Parathyroid adenoma (tissue), 2 donors: ENCODE measurements around the gene CPNE4.

Experiments
- H2AFZ ChIP-seq: fragments of 300-600 bp; sonication (generic); one replicate; pipeline ENCODE4 v1.7.0; 2017; ENCODE audit warnings: antibody characterized with exemption, mild to moderate bottlenecking
- H3K27ac ChIP-seq: fragments of 300-600 bp; sonication (generic); one replicate; pipeline ENCODE4 v1.7.0; 2017
- H3K27me3 ChIP-seq: fragments of 300-600 bp; sonication (generic); one replicate; pipeline ENCODE4 v1.7.0; 2017; ENCODE audit warnings: low read length; ENCODE audit not compliant: control insufficient read depth, insufficient read depth
- H3K36me3 ChIP-seq: fragments of 300-600 bp; sonication (generic); one replicate; pipeline ENCODE4 v1.7.0; 2017; ENCODE audit warnings: low read length; ENCODE audit not compliant: control insufficient read depth, insufficient read depth
- H3K4me1 ChIP-seq: fragments of 300-600 bp; sonication (generic); one replicate; pipeline ENCODE4 v1.7.0; 2017; ENCODE audit warnings: control low read depth
- H3K4me2 ChIP-seq: fragments of 300-600 bp; sonication (generic); one replicate; pipeline ENCODE4 v1.7.0; 2017; ENCODE audit warnings: low read length
- H3K4me3 ChIP-seq: fragments of 300-600 bp; sonication (generic); one replicate; pipeline ENCODE4 v1.7.0; 2017; ENCODE audit warnings: low read depth, low read length
- H3K79me2 ChIP-seq: fragments of 300-600 bp; sonication (generic); one replicate; pipeline ENCODE4 v1.7.0; 2017; ENCODE audit warnings: control low read depth
- H3K9ac ChIP-seq: fragments of 300-600 bp; sonication (generic); one replicate; pipeline ENCODE4 v1.7.0; 2017; ENCODE audit warnings: mild to moderate bottlenecking
- H3K9me3 ChIP-seq: fragments of 300-600 bp; sonication (generic); one replicate; pipeline ENCODE4 v1.7.0; 2017; ENCODE audit warnings: low read length; ENCODE audit not compliant: control insufficient read depth
- CTCF ChIP-seq: fragments of 300-600 bp; sonication (generic); IDR thresholded peaks from one replicate; pipeline ENCODE4 v1.7.0; 2017; ENCODE audit warnings: antibody characterized with exemption, mild to moderate bottlenecking
- donor health status: primary hyperparathyroidism.

Gene CPNE4

GRCh38 chr3:131849616-131850015 is 185.2 kb downstream of the CPNE4 start:
- no peak overlapping the region for H3K9ac ChIP-seq
- no peaks in the 10 kb centered on the region for H3K9me3 ChIP-seq
- no peaks in the 10 kb centered on the region for H3K4me1 ChIP-seq
- no peak overlapping the region for H2AFZ ChIP-seq
- H3K27me3 ChIP-seq = no peaks in the 10 kb centered on the region
- no peak for TF ChIP-seq CTCF
- no peak overlapping the region for H3K4me3 ChIP-seq
- H3K27ac ChIP-seq = no peak overlapping the region
- no peak overlapping the region for H3K4me2 ChIP-seq
- H3K36me3 ChIP-seq = no peaks in the 10 kb centered on the region
- H3K79me2 ChIP-seq = no peaks in the 10 kb centered on the region

DNA sequence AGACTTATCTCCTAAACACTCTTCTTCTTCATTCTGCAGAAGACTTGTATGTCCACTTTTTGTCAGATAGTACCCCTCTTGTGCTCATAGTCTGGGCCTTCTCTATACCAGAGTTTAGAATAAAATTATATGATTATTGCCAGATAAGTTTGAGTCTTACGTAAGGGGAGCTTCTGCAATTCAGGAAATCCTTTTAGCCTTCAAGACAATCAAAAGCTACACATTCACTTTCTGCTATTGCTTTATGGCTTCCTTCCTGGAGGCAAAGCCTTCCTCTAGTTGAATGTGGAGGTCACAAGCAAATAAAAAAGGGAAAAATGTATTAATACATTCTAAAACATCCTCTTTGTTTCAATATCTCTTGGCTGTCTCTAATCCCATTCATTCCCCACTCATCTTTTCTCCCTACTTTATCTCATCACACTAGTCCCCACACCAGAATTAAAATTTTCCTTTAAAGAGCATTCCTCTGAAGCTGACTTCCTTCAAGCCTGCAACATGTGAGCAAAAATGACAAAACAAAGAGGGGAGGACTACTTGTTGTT is 186.8 kb downstream of the CPNE4 start:
- no peak overlapping the region for H2AFZ ChIP-seq
- no peaks in the 10 kb centered on the region for H3K9me3 ChIP-seq
- no peak overlapping the region for H3K27ac ChIP-seq
- TF ChIP-seq CTCF = no peak
- H3K9ac ChIP-seq = no peak overlapping the region
- no peaks in the 10 kb centered on the region for H3K4me1 ChIP-seq
- no peak overlapping the region for H3K4me3 ChIP-seq
- no peaks in the 10 kb centered on the region for H3K79me2 ChIP-seq
- no peaks in the 10 kb centered on the region for H3K27me3 ChIP-seq
- no peak overlapping the region for H3K4me2 ChIP-seq
- H3K36me3 ChIP-seq = no peaks in the 10 kb centered on the region

DNA sequence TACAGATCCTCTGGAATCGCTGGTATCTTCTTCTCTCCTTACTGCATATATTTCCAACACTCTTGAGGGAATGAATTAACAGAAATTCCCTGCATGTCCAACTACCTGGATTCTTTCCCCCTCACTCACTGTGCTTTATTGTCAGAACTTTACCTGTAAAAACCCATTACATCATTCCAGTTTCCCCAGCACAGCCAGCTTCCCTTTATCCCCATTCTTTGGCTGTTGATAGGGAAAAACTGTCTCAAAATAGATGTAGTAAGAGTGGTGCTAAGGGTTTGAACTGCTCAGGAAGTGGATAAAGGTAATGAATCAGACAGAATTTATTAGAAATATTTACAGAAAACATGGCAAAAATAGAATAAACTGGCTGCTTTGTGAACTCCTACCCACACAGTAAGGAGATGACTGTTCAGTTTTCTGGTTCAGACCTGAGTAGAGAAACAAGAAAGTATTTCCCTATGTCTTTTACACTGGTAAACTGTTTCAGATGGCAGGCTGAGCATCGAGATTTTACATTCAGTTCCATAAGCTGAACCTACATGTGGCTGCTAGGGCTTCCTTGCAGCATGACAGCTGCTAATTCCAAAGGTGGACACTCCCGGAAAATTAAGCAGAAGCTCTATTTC is 188.4 kb downstream of the CPNE4 start:
- no peak overlapping the region for H3K4me3 ChIP-seq
- no peak overlapping the region for H3K4me2 ChIP-seq
- no peak overlapping the region for H3K27ac ChIP-seq
- H3K4me1 ChIP-seq = no peaks in the 10 kb centered on the region
- H3K9ac ChIP-seq = no peak overlapping the region
- no peaks in the 10 kb centered on the region for H3K9me3 ChIP-seq
- no peaks in the 10 kb centered on the region for H3K79me2 ChIP-seq
- H2AFZ ChIP-seq = no peak overlapping the region
- H3K27me3 ChIP-seq = no peaks in the 10 kb centered on the region
- H3K36me3 ChIP-seq = no peaks in the 10 kb centered on the region
- no peak for TF ChIP-seq CTCF

- no peaks in the 10 kb centered on the region for H3K79me2 ChIP-seq
- no peaks in the 10 kb centered on the region for H3K9me3 ChIP-seq
- no peak overlapping the region for H3K27ac ChIP-seq
- TF ChIP-seq CTCF = no peak
- H3K36me3 ChIP-seq = no peaks in the 10 kb centered on the region
- no peak overlapping the region for H3K9ac ChIP-seq
- no peak overlapping the region for H3K4me3 ChIP-seq
- no peaks in the 10 kb centered on the region for H3K27me3 ChIP-seq
- H2AFZ ChIP-seq = no peak overlapping the region
- no peak overlapping the region for H3K4me2 ChIP-seq
- H3K4me1 ChIP-seq = no peaks in the 10 kb centered on the region
These were observed 191.6 kb downstream of the CPNE4 start for GRCh38 chr3:131843174-131843573.

DNA sequence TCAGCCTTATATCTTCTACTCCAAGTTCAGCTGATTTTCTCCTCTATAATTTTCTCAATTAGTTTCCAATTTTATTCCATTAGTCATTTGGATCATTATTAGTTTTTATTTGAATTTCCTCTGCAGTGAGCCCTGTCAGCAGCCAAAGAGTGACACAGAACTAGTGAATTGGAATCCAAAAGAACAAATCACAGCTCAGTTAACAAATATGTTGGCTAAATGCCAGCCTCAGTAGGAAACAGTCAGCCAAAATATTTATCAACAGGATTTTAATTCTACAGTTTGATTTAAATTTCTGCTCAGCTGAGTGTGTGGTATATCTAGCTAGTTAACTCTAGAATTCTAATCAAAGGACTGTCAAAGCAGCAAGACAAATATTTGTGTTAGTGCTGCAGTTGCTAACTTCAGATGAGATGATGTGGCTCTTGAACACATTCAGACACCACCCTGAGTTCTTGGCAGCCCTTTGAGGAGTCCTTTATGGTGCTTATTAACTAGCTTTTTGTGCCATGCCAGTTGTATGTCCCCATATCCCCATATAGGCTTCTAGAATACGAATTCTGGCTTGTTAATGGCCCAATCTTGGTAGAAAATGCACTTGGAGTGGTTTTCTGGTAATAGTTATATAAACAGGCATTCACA is 194.5 kb downstream of the CPNE4 start:
- H3K9ac ChIP-seq = no peak overlapping the region
- H3K4me3 ChIP-seq = no peak overlapping the region
- no peak overlapping the region for H3K27ac ChIP-seq
- TF ChIP-seq CTCF = no peak
- no peaks in the 10 kb centered on the region for H3K79me2 ChIP-seq
- H3K9me3 ChIP-seq = no peaks in the 10 kb centered on the region
- no peaks in the 10 kb centered on the region for H3K36me3 ChIP-seq
- H3K27me3 ChIP-seq = no peaks in the 10 kb centered on the region
- no peak overlapping the region for H3K4me2 ChIP-seq
- no peaks in the 10 kb centered on the region for H3K4me1 ChIP-seq
- no peak overlapping the region for H2AFZ ChIP-seq
